Measurements from ENCODE around the gene CERS1. TPM values are rescaled to one million over a fixed set of nuclear protein-coding genes. Genes with fewer than 3 reads are reported as not detected.
A peak's percentile ranks its signal among the peaks of the same experiment; 100 is the strongest.

Gene CERS1
- total RNA-seq, 6 experiments from 2014 or later, result not detected

DNA sequence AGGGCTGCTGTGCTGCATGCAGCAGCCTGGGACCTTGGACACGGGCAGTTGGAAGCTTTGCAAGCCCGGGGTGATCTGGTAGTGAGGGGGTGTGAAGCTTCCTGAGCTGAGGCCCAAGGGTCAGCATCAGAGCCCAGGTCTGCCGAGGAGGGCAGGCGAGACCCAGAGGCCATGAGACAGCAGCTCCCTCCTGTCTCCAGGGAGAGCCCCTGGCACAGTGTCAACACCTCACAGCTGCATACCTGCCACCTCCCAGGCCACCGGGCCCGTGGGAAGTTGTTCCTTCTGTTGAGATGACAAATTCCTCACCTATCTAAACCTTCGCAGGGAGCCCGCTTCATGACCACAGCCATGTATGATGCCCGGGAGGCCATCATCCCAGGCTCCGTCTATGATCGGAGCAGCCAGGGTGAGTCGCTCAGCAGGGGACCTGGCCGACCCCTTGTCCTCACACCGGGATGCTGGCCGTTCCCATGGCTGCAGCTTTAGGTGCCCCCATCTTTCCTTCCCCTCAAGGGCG is 32.1 kb downstream of the CERS1 start:
- H3K4me1 ChIP-seq, result peaks cover 0 to 11% (median 0%) of the 10 kb centered on the region in 4 donors
- no peak overlapping the region for H3K27ac ChIP-seq
- DNase-seq, result peak in 2 of 3 donors; percentile 49
- H3K36me3 ChIP-seq, result peaks cover 10 to 87% (median 46%) of the 10 kb centered on the region in 4 donors
- ATAC-seq, result no peak
- H3K27me3 ChIP-seq, result no peaks in the 10 kb centered on the region
- intact Hi-C loops (cut with DNase I), result no loop called here
- H3K4me3 ChIP-seq, result no peak overlapping the region
- no peaks in the 10 kb centered on the region for H3K9me3 ChIP-seq
- 67% methylated on average over 3 of the region's 16 CpGs for WGBS (ENCODE audit: insufficient coverage, low coverage, low lambda C conversion rate, missing lambda C conversion rate)
- TF ChIP-seq, protein P1, sequence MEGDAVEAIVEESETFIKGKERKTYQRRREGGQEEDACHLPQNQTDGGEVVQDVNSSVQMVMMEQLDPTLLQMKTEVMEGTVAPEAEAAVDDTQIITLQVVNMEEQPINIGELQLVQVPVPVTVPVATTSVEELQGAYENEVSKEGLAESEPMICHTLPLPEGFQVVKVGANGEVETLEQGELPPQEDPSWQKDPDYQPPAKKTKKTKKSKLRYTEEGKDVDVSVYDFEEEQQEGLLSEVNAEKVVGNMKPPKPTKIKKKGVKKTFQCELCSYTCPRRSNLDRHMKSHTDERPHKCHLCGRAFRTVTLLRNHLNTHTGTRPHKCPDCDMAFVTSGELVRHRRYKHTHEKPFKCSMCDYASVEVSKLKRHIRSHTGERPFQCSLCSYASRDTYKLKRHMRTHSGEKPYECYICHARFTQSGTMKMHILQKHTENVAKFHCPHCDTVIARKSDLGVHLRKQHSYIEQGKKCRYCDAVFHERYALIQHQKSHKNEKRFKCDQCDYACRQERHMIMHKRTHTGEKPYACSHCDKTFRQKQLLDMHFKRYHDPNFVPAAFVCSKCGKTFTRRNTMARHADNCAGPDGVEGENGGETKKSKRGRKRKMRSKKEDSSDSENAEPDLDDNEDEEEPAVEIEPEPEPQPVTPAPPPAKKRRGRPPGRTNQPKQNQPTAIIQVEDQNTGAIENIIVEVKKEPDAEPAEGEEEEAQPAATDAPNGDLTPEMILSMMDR (IDR thresholded peaks at IDR 0.05), result no peak
- TF ChIP-seq POLR2A (IDR thresholded peaks at IDR 0.05), result no peak

DNA sequence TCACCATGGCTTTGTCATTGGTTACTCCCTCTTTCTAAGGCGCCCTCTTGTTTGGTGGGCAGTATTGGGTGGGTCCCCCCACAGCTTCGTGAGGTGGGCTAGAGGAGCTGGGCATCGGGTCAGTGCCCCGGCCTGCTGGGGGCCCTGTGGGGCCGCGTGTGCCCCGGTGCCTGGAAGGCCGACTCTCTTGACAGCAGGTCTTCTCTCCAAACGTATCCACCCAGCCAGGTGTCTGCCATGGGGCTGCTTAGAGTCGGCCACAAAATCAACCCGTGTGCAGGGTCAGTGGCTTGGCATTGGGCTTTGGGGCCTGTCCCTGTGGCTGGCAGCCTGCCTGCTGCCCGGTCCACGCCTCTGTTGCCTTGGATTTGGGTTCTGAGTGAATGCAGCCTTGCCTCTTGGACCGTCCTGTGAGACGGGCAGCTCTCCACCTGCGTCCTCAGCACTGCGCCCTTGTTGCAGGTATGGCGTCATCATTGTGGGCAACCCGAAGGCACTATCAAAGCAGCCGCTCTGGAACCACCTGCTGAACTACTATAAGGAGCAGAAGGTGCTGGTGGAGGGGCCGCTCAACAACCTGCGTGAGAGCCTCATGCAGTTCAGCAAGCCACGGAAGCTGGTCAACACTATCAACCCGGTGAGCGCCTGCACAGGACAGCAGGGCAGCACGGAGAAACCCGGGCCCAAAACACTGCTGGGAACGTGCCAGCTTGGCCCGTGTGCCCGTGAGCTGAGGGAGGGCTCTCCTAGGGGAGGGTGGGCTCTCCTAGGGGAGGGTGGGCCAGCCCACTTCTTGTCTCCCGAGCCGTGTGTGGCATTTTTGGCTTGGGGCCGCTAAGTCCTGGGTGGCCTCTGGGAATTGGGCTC is 32.7 kb downstream of the CERS1 start:
- TF ChIP-seq, protein P1 (IDR thresholded peaks at IDR 0.05), result no peak
- no peak for TF ChIP-seq POLR2A (IDR thresholded peaks at IDR 0.05)
- peak in 1 of 3 donors; percentile 51 for DNase-seq
- H3K4me3 ChIP-seq, result no peak overlapping the region

DNA sequence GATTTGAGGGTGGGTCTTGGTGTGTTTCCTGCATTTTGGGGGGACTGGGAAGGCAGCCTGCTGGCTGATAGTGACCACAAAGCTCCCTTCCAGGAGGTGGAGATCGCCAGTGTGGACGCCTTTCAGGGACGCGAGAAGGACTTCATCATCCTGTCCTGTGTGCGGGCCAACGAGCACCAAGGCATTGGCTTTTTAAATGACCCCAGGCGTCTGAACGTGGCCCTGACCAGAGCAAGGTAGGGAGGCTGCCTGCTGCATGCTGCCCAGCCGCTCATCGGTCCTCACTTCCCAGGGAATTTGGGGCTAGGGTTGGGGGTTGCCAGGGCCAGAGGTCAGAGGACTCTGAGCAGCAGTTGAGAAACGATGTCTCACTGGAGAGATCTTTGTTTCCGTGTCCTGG is 34.0 kb downstream of the CERS1 start:
- Histone ChIP-seq H3K36me3 (peaks cover 10 to 97% (median 53%) of the 10 kb centered on the region in 4 donors), H3K27me3 (no peaks in the 10 kb centered on the region), H3K4me3 (no peak overlapping the region), H3K9me3 (no peaks in the 10 kb centered on the region), H3K4me1 (peaks cover 0 to 11% (median 0%) of the 10 kb centered on the region in 4 donors), H3K27ac (no peak overlapping the region)
- TF ChIP-seq POLR2A (IDR thresholded peaks at IDR 0.05), result no peak
- TF ChIP-seq, protein P1 (IDR thresholded peaks at IDR 0.05), result no peak
- WGBS (ENCODE audit: insufficient coverage, low coverage, low lambda C conversion rate, missing lambda C conversion rate), result 60% methylated on average over 1 of the region's 12 CpGs
- intact Hi-C loops (cut with DNase I), result no loop called here
- no peak for ATAC-seq
- DNase-seq, result peak in 1 of 3 donors; percentile 38

More for the DNA sequence above, 32.7 kb downstream of the CERS1 start:
- Histone ChIP-seq H3K27me3 (no peaks in the 10 kb centered on the region), H3K36me3 (peaks cover 10 to 94% (median 50%) of the 10 kb centered on the region in 4 donors), H3K27ac (no peak overlapping the region), H3K9me3 (no peaks in the 10 kb centered on the region), H3K4me1 (peaks cover 0 to 11% (median 0%) of the 10 kb centered on the region in 4 donors)
- intact Hi-C loops (cut with DNase I), result no loop called here
- no peak for ATAC-seq
- 94% methylated on average over 3 of the region's 33 CpGs for WGBS (ENCODE audit: insufficient coverage, low coverage, low lambda C conversion rate, missing lambda C conversion rate)

DNA sequence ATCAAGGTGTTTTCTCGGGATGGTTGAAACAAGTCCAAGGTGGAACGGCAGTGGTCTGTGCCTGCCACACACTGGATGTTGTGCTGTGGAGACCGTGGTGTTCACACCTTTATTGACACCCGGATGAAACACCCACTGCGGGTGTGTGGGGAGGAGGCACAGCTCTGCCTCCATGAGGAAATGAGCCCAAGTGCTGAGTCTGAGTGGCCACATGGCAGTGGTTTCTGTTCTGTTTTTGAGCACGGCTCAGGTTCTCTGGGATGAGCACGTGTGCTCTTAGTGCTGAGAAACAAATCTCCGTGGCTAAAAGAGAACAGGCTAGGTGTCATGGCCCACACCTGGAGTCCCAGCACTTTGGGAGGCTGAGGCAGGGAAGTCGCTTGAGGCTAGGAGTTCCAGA is 34.7 kb downstream of the CERS1 start:
- Histone ChIP-seq H3K36me3 (peaks cover 12 to 98% (median 55%) of the 10 kb centered on the region in 4 donors), H3K4me1 (peaks cover 0 to 11% (median 0%) of the 10 kb centered on the region in 4 donors), H3K27ac (no peak overlapping the region), H3K27me3 (no peaks in the 10 kb centered on the region), H3K9me3 (no peaks in the 10 kb centered on the region), H3K4me3 (no peak overlapping the region)
- DNase-seq (peak in 1 of 3 donors; percentile 47), ATAC-seq (no peak)
- 71% methylated on average over 4 of the region's 9 CpGs for WGBS (ENCODE audit: insufficient coverage, low coverage, low lambda C conversion rate, missing lambda C conversion rate)
- no peak for TF ChIP-seq POLR2A (IDR thresholded peaks at IDR 0.05)
- TF ChIP-seq, protein P1 (IDR thresholded peaks at IDR 0.05), result no peak
- intact Hi-C loops (cut with DNase I), result no loop called here

All from right lobe of liver (tissue), 6 donors.